Measurements from ENCODE around the gene PBX1.
"Not testable (repeated sequence)": the region's sequence is repeated elsewhere in the genome, so short reads cannot be mapped to it uniquely, and the experiment has no call there.

PBX1 gene

DNA sequence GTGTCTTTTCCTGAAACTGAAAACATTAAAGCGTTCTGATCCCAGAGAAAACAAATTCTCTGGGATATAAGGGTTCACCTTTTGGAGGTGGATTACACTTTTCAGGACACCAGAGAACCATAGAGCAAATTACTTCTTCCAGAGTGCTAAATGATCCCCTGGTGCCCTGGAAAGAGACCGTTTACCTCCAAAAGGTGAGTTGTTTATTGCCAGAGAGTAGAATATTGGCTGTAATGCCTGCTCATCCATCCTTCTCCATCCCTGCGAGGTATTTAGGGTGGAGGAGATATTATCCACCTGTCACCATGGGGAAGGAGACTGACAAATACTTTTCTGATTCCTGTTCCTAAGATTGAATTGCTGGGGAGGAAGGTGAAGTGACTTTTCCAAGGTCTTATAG, 30.4 kb downstream of the PBX1 start:
- no peak for DNase-seq

- DNase-seq: no peak
Observed at GRCh38 chr1:164589961-164590507, 31.1 kb downstream of the PBX1 start.

DNA sequence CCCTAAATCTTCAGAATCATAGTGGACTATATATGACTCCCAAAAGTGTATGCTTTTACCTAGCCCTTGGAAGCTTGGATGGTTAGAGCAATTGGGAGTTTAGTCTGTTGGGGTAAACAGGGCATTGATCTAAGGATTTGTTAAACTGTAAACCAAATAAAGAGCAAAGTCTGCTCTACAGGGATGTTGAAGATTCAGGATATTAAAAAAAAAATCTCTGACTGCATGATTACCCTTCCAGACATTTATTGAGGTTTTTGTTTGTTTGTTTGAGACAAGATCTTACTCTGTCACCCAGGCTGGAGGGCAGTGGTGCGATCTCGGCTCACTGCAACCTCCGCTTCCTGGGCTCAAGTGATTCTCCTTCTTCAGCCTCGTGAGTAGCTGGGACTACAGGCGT, 31.6 kb downstream of the PBX1 start:
- no peak for DNase-seq

DNA sequence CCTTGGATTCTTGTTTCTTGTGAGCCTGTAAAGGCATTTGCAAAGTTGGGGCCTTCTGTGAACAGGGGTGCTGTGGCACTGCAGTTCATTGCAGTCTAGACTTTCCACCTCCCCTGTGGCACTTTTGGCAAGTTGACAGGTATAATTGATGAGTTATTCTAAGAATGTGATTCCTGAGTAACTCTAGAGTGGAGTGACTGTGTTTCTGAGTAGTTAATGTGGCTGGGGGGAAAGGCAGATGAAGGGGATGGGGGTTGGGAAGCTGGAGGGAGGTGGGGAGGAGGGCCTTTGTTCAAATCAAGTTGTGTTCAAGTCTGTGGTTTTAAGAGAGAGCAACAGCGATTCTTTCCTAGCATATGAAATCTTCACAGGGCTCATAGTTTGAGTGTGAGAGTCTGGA, 32.9 kb downstream of the PBX1 start:
- DNase-seq: no peak

DNA sequence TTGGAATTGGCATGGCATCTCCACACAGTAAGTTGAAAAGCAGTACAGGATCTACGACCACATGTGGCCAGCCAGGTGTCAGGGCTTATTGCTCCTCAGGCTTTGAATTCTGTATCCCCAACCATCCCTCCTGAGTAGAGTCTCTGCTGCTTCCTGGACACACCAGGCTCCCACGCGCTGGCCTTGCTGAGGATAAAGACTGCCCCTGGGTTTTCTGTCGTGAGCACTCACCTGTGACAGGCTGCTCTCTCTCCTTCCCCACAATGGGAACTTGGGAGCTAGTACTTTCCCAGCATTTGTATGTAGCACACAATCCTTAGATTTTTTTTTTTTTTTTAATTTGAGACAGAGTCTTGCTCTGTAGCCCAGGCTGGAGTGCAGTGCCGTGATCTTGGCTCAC, 33.6 kb downstream of the PBX1 start:
- DNase-seq: no peak

DNA sequence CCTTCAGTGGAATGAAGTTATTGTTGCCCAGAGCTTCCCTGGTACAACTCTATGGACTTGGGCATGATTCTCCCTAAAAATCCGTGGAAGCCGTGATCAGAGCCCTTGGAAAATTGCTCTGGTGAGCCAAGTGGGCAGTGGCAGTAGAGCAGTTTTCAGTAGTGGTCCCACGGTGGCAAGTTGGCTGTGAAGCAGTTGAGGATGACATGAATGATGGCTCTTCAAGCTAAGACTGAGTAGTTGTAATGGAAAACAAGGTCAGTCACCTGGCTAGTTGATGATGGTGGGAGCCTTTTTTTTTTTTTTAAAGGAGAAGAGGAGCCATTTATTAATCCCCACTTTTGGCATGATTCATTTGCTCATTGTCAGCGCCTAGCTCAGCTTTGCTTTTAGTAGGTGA, 36.2 kb downstream of the PBX1 start:
- no peak for DNase-seq

DNA sequence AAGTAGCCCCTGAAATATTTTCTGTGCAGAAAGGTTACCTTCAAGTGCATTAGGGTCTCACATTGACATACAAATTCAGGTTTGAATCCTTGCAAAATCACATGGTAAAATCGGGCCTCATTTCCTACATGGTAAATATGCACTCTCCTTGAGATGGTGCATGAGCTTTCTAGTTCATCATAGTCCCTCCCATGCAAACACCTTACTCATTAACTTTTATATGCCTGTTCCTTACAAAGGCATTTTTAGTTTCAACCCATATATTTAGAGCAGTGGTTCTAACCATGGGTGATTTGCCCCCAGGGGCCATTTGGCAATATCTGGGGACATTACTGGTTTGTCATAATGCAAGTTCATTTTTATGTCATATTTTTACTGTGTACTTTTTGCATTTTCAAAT, 37.2 kb downstream of the PBX1 start:
- no peak for DNase-seq

DNA sequence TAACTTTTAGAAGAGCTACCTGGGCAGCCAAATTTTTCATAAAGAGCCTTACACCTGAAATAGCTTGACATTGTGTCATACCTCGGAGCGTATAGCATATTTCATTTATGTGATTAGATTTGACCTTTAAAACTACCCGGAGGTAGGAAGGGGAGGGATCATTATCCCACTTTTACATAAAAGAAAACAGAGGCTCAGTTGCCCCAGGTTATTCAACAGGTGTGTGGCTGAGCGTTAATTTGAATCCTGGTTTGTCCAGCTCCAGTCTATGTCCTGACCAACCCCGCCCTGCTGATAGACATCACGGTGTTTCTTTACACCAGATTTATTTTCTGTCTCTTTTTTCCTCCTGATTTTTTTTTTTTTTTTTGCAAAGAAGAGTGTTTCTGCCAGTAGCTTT, 39.7 kb downstream of the PBX1 start:
- DNase-seq: no peak

- peak in 4 of 56 donors; percentile 10 to 24 (median 12) for DNase-seq
Observed at GRCh38 chr1:164599272-164599671, 40.3 kb downstream of the PBX1 start.

DNA sequence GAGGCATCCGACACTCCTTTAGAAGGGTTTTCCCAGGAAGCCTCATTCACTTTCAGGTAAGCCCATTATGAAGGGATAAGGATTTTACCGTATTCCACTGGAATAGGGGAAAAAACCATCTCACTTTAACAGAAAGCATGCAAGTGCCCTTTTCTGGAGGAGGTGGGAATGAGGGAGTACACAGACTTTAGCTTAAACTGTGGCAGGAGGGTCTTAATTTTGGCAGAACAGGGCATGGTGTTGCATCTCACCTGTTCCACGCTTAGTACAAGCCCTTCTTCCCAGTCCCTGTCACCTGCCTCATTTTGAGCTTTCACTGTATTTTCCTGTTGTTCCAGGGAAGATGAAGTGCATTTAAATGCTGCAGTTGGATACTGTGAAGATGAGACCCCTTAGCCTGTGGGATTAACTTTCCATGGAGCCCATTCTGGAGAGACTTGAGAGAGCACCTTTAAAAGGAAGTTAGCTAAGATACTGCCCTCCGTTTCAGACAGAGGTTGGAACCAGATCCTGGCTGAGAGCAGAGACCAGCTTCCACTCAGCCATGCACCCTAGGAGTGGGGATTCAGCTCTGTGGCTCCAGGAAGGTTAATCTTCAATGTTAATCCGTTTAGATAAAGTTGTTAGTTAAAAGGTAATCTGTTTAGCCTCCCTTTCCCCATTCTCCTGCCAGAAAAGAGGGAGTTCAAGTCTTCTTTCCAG, 42.6 kb downstream of the PBX1 start:
- DNase-seq: no peak

DNA sequence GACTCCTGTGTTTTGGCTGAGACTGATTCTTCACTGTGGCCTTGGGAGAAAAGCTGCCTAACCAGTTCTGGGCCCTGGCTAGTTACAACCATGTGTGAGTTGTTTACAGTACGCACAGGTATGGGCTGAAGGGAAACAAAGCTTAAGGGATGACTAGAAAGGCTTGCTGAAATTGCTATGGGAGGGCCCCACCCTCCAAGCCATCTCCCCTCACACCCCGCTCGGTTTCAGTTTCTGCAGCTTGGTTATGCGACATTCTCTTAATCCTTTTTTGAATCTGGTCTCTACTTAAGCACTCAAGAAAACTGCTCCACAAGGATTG, 43.1 kb downstream of the PBX1 start:
- DNase-seq: no peak

DNA sequence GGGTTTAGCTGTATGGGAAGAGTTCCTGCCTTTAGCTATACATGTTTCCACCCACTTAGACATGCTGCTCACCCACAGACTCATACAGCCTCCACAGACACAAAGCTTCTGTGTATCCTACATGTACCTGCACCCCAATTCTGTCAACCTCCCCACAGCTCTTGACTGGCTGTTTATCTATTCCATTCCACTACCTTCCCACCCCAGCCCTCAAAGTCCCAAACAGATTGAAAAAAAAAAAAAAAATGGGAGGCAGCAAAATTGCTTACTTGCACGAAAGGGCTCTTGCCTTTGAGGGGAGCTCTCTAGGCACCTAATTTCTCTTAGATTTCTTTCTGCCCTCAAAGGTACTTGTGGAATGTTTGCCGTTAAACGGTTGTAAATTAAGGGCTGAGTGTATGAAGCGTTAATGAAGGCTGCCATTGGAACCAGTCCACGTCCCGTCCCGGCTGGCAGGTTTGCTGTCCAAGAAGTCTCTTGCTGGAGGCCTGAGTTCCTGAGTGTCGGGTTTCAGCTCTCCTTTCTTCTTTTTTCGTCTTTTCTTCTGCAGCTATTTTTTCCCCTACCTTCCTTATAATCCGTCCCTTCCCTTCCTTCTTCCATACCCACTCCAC, 43.6 kb downstream of the PBX1 start:
- DNase-seq: peak in 22 of 56 donors; percentile 5 to 66 (median 26)

DNA sequence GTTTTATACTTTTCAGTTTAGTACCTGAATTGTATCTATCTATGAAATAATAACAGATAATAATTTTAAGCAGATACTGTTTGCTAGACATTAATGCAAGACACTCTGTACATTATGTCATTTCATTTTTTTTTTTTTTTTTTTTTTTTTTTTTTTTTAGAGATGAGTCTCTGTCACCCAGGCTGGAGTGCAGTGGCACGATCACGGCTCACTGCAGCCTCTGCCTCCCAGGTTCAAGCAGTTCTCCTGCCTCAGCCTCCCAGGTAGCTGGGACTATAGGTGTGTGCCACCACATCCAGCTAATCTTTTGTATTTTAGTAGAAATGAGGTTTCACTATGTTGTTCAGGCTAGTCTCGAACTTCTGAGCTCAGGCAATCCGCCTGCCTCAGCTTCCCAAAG, 44.8 kb downstream of the PBX1 start:
- not testable (repeated sequence) for DNase-seq

DNA sequence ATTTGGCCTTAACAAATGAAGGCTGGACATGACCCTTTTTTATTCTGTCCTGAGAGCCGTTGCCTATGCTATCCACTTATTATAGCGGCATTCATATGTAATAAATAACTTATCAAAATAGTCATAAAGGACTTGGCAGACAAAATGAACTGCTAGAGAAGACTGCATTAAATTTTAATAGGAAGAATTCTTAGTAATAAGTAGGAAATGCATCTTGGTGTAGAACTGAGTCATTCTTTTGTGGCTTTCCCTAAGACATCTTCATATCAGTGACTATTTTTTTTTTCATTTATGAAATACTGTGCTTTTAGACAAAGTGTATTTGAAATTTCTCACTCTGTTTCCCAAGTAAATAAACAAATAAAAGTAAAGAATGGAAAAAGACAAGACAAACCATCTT, 45.6 kb downstream of the PBX1 start:
- DNase-seq: no peak

DNA sequence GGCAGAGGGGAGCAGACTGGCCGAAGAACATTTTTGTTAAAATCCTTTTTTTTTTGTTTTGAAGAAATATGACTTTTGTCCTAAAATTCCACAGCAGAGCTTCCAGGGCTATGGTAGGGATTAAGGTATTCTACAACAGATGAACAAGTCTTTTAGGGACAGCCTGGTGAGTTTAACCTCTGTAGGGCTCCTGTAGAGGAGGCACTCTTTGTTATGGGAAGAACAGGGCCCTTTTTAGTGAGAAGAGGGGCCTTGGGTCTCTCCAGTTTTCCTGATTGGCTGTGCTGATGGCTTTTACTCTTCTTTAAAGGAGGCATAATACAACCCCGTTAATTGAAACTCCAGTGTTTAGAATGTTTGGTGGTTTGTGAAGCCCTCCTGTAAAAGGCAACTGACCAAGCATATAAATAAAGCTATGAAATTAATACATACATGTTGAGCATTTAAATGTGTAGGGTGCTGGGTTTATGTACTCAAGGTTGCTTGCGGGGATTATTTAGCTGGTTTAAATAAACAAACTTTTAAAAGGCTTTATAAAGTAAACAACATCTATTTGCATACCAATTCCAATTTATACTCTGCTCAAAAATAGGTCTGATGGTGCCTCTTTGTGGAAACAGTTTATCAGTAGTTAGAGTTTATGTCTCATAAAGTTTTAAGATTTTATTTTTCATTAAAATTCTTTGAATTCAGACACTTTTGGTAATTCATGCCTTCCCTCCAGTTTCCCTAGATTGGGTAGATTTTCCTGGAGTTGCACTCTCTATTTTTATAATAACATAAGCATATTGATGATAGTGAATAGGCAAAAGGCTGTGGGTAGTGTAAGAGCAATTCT, 46.5 kb downstream of the PBX1 start:
- no peak for DNase-seq

- no peak for DNase-seq
Observed at GRCh38 chr1:164607351-164607750, 48.4 kb downstream of the PBX1 start.

GRCh38 chr1:164608651-164609057, 49.7 kb downstream of the PBX1 start:
- DNase-seq: no peak

DNA sequence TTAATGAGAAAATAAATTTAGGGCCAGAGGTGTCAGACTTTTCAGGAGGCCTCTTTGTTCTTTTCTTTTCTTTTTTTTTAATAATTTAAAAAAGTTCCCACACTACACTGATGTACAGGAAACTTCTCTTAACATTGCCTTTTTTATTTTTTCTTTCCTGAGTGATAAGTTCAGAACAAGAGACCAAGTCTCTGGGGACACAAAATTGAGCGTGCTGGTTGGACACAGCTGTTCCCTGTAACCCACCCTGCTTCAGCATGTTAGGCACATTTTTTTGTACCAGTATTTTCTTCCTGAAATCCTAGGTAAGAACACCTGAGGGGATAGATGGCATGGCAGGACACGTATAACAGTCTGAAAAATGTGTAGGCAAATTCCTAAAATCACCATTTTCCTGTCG, 50.1 kb downstream of the PBX1 start:
- DNase-seq: no peak

- DNase-seq: peak in 8 of 56 donors; percentile 17 to 68 (median 32)
Observed at GRCh38 chr1:164610538-164611222, 51.7 kb downstream of the PBX1 start.

DNA sequence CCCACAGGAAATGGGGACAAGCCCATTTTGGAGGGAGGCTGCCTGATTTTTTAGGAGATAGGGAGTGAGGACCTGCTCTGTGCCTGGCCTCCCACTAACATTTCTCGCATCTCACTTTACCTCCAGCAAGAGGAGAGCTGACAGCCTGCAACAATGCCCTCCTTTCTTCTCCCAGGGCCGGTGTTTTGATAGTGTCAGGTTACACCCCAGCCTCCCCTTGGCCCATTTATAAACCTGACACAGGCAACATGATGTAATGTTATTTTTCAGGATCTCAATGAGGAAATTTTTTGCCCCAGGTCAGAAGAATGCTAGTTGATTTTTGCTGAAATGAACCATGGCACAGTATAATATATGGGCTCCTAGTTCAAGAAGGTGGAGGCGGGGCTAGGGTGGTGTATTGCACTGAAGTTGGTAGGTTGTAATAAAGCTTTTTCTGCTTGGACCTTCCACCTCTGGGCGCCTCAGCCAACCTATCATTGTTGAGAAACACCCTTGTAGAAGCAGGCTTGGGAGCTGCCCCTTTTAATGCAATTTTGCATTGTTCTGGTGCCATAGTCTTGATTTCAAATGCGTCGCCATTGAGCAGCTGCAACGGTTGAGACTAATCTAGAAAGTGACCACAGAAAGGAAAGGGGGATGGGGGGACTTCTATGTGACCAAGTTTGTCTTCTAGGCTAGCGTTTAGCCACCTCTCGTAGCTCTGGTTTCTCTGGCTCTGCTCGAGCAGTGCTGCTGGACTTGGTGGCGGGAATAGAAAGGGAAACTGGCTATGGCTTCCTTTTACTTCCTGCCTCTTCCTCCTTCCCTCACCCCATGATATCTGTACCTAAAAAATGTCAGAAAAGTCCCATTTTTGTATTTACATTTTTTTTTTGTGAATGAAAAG, 53.0 kb downstream of the PBX1 start:
- DNase-seq: no peak

DNA sequence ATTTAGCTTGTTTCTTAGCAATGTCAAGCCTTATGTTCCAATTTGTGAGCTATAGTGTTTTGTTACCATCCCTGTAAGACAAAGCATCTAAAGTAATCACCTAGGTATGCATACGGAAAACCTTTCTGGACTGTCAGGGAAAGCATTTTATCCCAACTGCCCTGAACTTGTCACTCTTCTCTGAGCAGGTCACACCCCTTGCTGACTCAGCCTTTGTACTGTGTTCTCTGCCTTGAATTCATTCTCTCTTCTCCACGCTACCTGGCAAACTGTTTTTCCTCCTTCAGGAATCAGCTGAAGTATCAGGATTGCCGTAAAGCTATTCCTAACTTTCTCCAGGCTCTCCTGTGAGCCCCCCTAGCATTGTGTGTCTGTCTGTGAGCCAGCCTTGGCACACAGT, 54.2 kb downstream of the PBX1 start:
- DNase-seq: peak in 2 of 56 donors; percentile 13 to 14

Measured in nucleus accumbens (tissue), 56 donors.